ENCODE data around the gene RFX7.
A peak's percentile ranks its signal among the peaks of the same experiment; 100 is the strongest.

Gene RFX7

GRCh38 chr15:56244038-56244810 lies 545 bp upstream of the RFX7 start:
- peak in 2 of 3 donors; percentile 14 to 33 for DNase-seq

GRCh38 chr15:56242576-56243162 lies 1.0 kb downstream of the RFX7 start:
- no peak for DNase-seq

GRCh38 chr15:56241374-56242105 lies 2.1 kb downstream of the RFX7 start:
- DNase-seq: no peak

GRCh38 chr15:56240390-56240789 lies 3.3 kb downstream of the RFX7 start:
- no peak for DNase-seq

- DNase-seq: peak in 1 of 3 donors; percentile 17
Observed at GRCh38 chr15:56236197-56236596, 7.5 kb downstream of the RFX7 start.

- no peak for DNase-seq
Observed at GRCh38 chr15:56234804-56235203, 8.9 kb downstream of the RFX7 start.

- DNase-seq: no peak
Observed at GRCh38 chr15:56233549-56233948, 10.1 kb downstream of the RFX7 start.

- DNase-seq: no peak
Observed at GRCh38 chr15:56232058-56232457, 11.6 kb downstream of the RFX7 start.

- DNase-seq: no peak
Observed at GRCh38 chr15:56228854-56229253, 14.8 kb downstream of the RFX7 start.

- no peak for DNase-seq
Observed at GRCh38 chr15:56228352-56228751, 15.3 kb downstream of the RFX7 start.

GRCh38 chr15:56227780-56228179 lies 15.9 kb downstream of the RFX7 start:
- DNase-seq: no peak

GRCh38 chr15:56227306-56227705 lies 16.4 kb downstream of the RFX7 start:
- DNase-seq: no peak

- DNase-seq: no peak
Observed at GRCh38 chr15:56225520-56225919, 18.2 kb downstream of the RFX7 start.

- DNase-seq: no peak
Observed at GRCh38 chr15:56222302-56222701, 21.4 kb downstream of the RFX7 start.

- DNase-seq: no peak
Observed at GRCh38 chr15:56217341-56217740, 26.3 kb downstream of the RFX7 start.

- DNase-seq: no peak
Observed at GRCh38 chr15:56215769-56216168, 27.9 kb downstream of the RFX7 start.

GRCh38 chr15:56211960-56212550 lies 31.6 kb downstream of the RFX7 start:
- no peak for DNase-seq

GRCh38 chr15:56211064-56211463 lies 32.6 kb downstream of the RFX7 start:
- DNase-seq: no peak

GRCh38 chr15:56208641-56209155 lies 35.0 kb downstream of the RFX7 start:
- peak in 1 of 3 donors; percentile 15 for DNase-seq

- DNase-seq: no peak
Observed at GRCh38 chr15:56208185-56208584, 35.5 kb downstream of the RFX7 start.

GRCh38 chr15:56207711-56208110 lies 36.0 kb downstream of the RFX7 start:
- DNase-seq: no peak

- no peak for DNase-seq
Observed at GRCh38 chr15:56207092-56207491, 36.6 kb downstream of the RFX7 start.
